B cell (primary cell): Measurements from ENCODE around the gene STRADA. TPM values are rescaled to one million over a fixed set of nuclear protein-coding genes. Genes with fewer than 3 reads are reported as not detected.

Experiments
- ATAC-seq: fragments of 200-7000 bp; cut with Tn5 transposase; one replicate; pipeline ENCODE4 v1.10.0; 2021; ENCODE audit warnings: low read depth, mild to moderate bottlenecking, moderate number of reproducible peaks, moderate library complexity
- CTCF ChIA-PET: fragments of 350-600 bp; sonication (Branson Sonifier 250); formaldehyde crosslinking; loops from one replicate; lab custom pipeline; 2021; ENCODE audit warnings: antibody characterized with exemption, inconsistent platforms; lab: Charles Lee
- POLR2A ChIA-PET: fragments of 350-600 bp; sonication (Branson Sonifier 250); formaldehyde crosslinking; loops from one replicate; lab custom pipeline; 2021; ENCODE audit warnings: antibody characterized with exemption; lab: Charles Lee
- DNase-seq: peaks from one replicate; pipeline ENCODE4 v3.0.0; 2013
- H2AFZ ChIP-seq: 2 replicates; pipeline ENCODE4 v1.6.1; 2012; ENCODE audit warnings: mild to moderate bottlenecking, low read depth, low read length; ENCODE audit not compliant: insufficient read depth, poor library complexity, severe bottlenecking
- H3K27ac ChIP-seq, 2 donors: 1 replicate in 1 of 2; 2 replicates in 1 of 2; pipeline ENCODE4 v1.5.1; 2012 to 2013; ENCODE audit warnings: low read length in 2 of 2, mild to moderate bottlenecking in 2 of 2, moderate library complexity in 1 of 2
- H3K27me3 ChIP-seq, 4 experiments: fragments of 200-600 bp in 1 of 4; sonication (generic) in 1 of 4; replicated peaks in 1 of 4; 1 replicate in 2 of 4; 2 replicates in 2 of 4; pipeline versions ENCODE4 v1.6.1 to v1.7.0; 2013 to 2016; ENCODE audit warnings: low read length in 3 of 4, mild to moderate bottlenecking in 2 of 4, mixed read lengths in 1 of 4, moderate library complexity in 1 of 4; ENCODE audit not compliant: insufficient read depth in 4 of 4, control insufficient read depth in 3 of 4; ENCODE audit errors: control extremely low read depth in 1 of 4
- H3K36me3 ChIP-seq, 2 experiments: replicated peaks in 1 of 2; 1 replicate in 1 of 2; 2 replicates in 1 of 2; pipeline versions ENCODE4 v1.6.1 to v1.7.1; 2013; ENCODE audit warnings: low read length in 1 of 2; ENCODE audit not compliant: insufficient read depth in 2 of 2, control insufficient read depth in 1 of 2; ENCODE audit errors: control extremely low read depth in 1 of 2, extremely low read depth in 1 of 2
- H3K4me1 ChIP-seq, 2 donors: fragments of 200-600 bp in 1 of 2; sonication (generic) in 1 of 2; 1 replicate in 1 of 2; 2 replicates in 1 of 2; pipeline versions ENCODE4 v1.5.1 to v1.6.1; 2013 to 2017; ENCODE audit warnings: low read length in 2 of 2; ENCODE audit not compliant: control insufficient read depth in 2 of 2, insufficient read depth in 2 of 2
- H3K4me2 ChIP-seq: replicated peaks from 2 replicates; pipeline ENCODE3; 2012; ENCODE audit warnings: mild to moderate bottlenecking, low read depth, low read length; ENCODE audit not compliant: poor library complexity, severe bottlenecking
- H3K4me3 ChIP-seq, 5 experiments: fragments of 200-600 bp in 1 of 5; sonication (generic) in 1 of 5; 1 replicate in 3 of 5; 2 replicates in 2 of 5; pipeline versions ENCODE4 v1.5.1 to v1.7.0; 2011 to 2016; ENCODE audit warnings: low read length in 4 of 5, mild to moderate bottlenecking in 4 of 5, low read depth in 2 of 5, control low read depth in 1 of 5, moderate library complexity in 1 of 5; ENCODE audit not compliant: insufficient read depth in 1 of 5; ENCODE audit errors: control extremely low read depth in 1 of 5, extremely low read depth in 1 of 5
- H3K79me2 ChIP-seq: fragments of 200-600 bp; sonication (generic); one replicate; pipeline ENCODE4 v1.6.0; 2016; ENCODE audit warnings: low read length; ENCODE audit not compliant: control insufficient read depth, insufficient read depth
- H3K9ac ChIP-seq: fragments of 200-600 bp; sonication (generic); 2 replicates; pipeline ENCODE4 v1.6.1; 2017; ENCODE audit warnings: mild to moderate bottlenecking, low read length, moderate library complexity
- H3K9me3 ChIP-seq, 3 donors: one replicate each; pipeline versions ENCODE4 v1.6.1 to v1.7.1; 2013; ENCODE audit warnings: low read length in 2 of 3; ENCODE audit not compliant: control insufficient read depth in 2 of 3, insufficient read depth in 1 of 3; ENCODE audit errors: control extremely low read depth in 1 of 3
- H4K20me1 ChIP-seq: 2 replicates; pipeline ENCODE4 v1.6.0; 2012; ENCODE audit warnings: mild to moderate bottlenecking, low read length; ENCODE audit not compliant: insufficient read depth, control insufficient read depth, poor library complexity, severe bottlenecking
- H3K27ac Mint-ChIP-seq: one replicate; pipeline ENCODE4 v1.8.0; 2021; ENCODE audit warnings: mixed read lengths
- H3K27me3 Mint-ChIP-seq: one replicate; pipeline ENCODE4 v1.8.0; 2021; ENCODE audit warnings: mixed read lengths
- H3K4me1 Mint-ChIP-seq: one replicate; pipeline ENCODE4 v1.8.0; 2021; ENCODE audit warnings: mixed read lengths
- H3K4me3 Mint-ChIP-seq: one replicate; pipeline ENCODE4 v1.8.0; 2021; ENCODE audit warnings: mixed read lengths
- H3K9me3 Mint-ChIP-seq: one replicate; pipeline ENCODE4 v1.8.0; 2022; ENCODE audit warnings: mixed read lengths; ENCODE audit not compliant: insufficient read depth
- EZH2 ChIP-seq: IDR thresholded peaks from 2 replicates; pipeline ENCODE4 v1.6.1; 2012; ENCODE audit warnings: borderline replicate concordance, low read depth, mild to moderate bottlenecking, moderate library complexity, low read length; ENCODE audit not compliant: insufficient read depth, poor library complexity, severe bottlenecking
- WGBS: methylation state at CpG from one replicate; pipeline ENCODE4 v1.1.5; 2013; ENCODE audit warnings: missing lambda C conversion rate; ENCODE audit not compliant: insufficient coverage; 5-methylcytosine and 5-hydroxymethylcytosine counted together
- intact Hi-C: fragments of 100-400 bp; cut with micrococcal nuclease; formaldehyde crosslinking; loops from one replicate; pipeline ENCODE4 v1.10.0; 2022
- polyA plus RNA-seq: library from polyadenylated mRNA; depleted of rRNA; stranded (reverse); fragments of >200 nt; gene quantifications from 2 replicates; pipeline ENCODE4 v1.2.3, GENCODE V29; 2012
- total RNA-seq, 2 donors: library from RNA; stranded (reverse); fragments of 120-200 nt in 1 of 2; gene quantifications; 1 replicate in 1 of 2; 2 replicates in 1 of 2; pipeline versions ENCODE4 v1.2.3 to v1.2.4, GENCODE V29; 2013 to 2022
- TF ChIP-seq, protein P1 (sequence below): fragments of 200-600 bp; IDR thresholded peaks from one replicate; pipeline ENCODE4 v1.8.0; 2022; ENCODE audit warnings: antibody characterized with exemption, mild to moderate bottlenecking

STRADA gene
- total and polyA plus RNA-seq, 2 donors (not counting 1 experiment from before 2014, with no cell fraction given) = 48.1 to 93.2 TPM

DNA sequence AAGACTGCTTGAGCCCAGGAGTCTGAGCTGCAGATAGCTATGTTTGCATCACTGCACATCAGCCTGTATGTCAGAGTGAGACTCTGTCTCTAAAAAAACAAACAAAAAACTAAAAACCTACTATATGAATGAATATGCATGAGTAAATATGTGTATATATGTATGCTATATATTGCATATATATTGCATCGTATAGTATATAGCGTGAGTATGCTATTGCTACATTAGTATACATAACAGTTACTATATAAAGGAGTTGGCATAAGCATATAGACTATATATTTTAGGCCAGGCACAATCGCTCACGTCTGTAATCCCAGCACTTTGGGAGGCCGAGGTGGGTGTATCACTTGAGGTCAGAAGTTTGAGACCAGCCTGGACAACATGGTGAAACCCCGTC is 48.5 kb upstream of the STRADA start:
- no peaks in the 10 kb centered on the region for H3K27me3 Mint-ChIP-seq
- peaks cover 75% of the 10 kb centered on the region for H3K79me2 ChIP-seq

DNA sequence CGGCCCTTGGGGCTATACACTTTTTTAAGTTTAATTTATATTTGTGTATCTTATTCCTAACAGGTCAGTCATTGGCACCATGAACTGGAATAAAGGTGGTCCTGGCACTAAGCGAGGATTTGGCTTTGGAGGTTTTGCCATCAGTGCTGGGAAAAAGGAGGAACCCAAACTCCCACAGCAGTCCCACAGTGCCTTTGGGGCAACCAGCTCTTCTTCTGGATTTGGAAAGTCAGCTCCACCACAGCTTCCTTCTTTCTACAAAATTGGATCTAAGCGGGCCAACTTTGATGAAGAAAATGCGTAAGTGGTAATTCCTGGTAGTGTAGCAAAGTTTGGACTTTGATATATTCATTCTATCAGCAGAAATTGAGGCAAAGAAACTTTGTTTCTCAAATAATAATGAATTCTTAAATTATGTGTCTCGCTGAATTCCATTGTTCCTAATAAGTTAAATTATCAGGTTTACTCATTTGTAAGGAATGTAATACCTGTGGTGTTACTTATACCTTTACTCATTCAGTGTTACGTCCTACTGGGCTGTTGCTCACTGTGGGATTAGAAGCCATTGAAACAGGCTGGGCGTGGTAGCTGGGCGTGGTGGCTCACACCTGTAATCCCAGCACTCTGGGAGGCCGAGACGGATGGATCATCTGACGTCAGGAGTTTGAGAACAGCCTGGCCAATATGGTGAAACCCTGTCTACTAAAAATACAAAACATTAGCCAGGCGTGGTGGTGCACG is 45.5 kb upstream of the STRADA start:
- H3K4me3 Mint-ChIP-seq = no peak overlapping the region
- H3K36me3 ChIP-seq = peaks cover 9 to 63% of the 10 kb centered on the region in 2 experiments
- H3K27me3 ChIP-seq = no peaks in the 10 kb centered on the region
- intact Hi-C loops = no loop called here
- peaks cover 90% of the 10 kb centered on the region for H3K79me2 ChIP-seq
- no peak overlapping the region for H2AFZ ChIP-seq
- no peaks in the 10 kb centered on the region for H3K9me3 Mint-ChIP-seq
- TF ChIP-seq, protein P1, sequence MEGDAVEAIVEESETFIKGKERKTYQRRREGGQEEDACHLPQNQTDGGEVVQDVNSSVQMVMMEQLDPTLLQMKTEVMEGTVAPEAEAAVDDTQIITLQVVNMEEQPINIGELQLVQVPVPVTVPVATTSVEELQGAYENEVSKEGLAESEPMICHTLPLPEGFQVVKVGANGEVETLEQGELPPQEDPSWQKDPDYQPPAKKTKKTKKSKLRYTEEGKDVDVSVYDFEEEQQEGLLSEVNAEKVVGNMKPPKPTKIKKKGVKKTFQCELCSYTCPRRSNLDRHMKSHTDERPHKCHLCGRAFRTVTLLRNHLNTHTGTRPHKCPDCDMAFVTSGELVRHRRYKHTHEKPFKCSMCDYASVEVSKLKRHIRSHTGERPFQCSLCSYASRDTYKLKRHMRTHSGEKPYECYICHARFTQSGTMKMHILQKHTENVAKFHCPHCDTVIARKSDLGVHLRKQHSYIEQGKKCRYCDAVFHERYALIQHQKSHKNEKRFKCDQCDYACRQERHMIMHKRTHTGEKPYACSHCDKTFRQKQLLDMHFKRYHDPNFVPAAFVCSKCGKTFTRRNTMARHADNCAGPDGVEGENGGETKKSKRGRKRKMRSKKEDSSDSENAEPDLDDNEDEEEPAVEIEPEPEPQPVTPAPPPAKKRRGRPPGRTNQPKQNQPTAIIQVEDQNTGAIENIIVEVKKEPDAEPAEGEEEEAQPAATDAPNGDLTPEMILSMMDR = no peak
- no peak for TF ChIP-seq EZH2
- peaks cover 0 to 6% of the 10 kb centered on the region in 2 donors for H3K4me1 ChIP-seq
- H4K20me1 ChIP-seq = peaks cover 48% of the 10 kb centered on the region
- no peaks in the 10 kb centered on the region for H3K9me3 ChIP-seq
- H3K4me3 ChIP-seq = no peak overlapping the region
- H3K27ac ChIP-seq = no peak overlapping the region
- H3K4me1 Mint-ChIP-seq = peaks cover 20% of the 10 kb centered on the region
- POLR2A ChIA-PET = no interaction called here
- no peak for ATAC-seq
- DNase-seq = no peak
- no peak overlapping the region for H3K27ac Mint-ChIP-seq
- H3K4me2 ChIP-seq = no peak overlapping the region
- 100% methylated on average over 6 of the region's 13 CpGs for WGBS
- no peaks in the 10 kb centered on the region for H3K27me3 Mint-ChIP-seq
- CTCF ChIA-PET = interaction anchor here (1.6 kb wide), 1 partner anchor 362 kb away, joined by 4 read pairs; no protein-coding TSS in a partner anchor
- H3K9ac ChIP-seq = no peak overlapping the region

More for the DNA sequence above, 48.5 kb upstream of the STRADA start:
- Mint-ChIP-seq H3K4me3 (no peak overlapping the region), H3K4me1 (peaks cover 4% of the 10 kb centered on the region), H3K27ac (no peak overlapping the region), H3K9me3 (no peaks in the 10 kb centered on the region)
- Histone ChIP-seq H3K4me2 (no peak overlapping the region), H2AFZ (no peak overlapping the region), H3K4me3 (no peak overlapping the region), H4K20me1 (peaks cover 37% of the 10 kb centered on the region), H3K9me3 (no peaks in the 10 kb centered on the region), H3K27ac (no peak overlapping the region), H3K27me3 (no peaks in the 10 kb centered on the region), H3K36me3 (peaks cover 10 to 69% of the 10 kb centered on the region in 2 experiments), H3K4me1 (no peaks in the 10 kb centered on the region), H3K9ac (no peak overlapping the region)
- TF ChIP-seq EZH2 = no peak
- TF ChIP-seq, protein P1 = no peak
- 100% methylated on average over 2 of the region's 6 CpGs for WGBS
- POLR2A ChIA-PET = no interaction called here
- CTCF ChIA-PET = no interaction called here
- DNase-seq (no peak), ATAC-seq (no peak)
- intact Hi-C loops = no loop called here
